ENCODE data around the gene SYT15.

- no peak for TF ChIP-seq POLR2A (IDR thresholded peaks at IDR 0.05; ENCODE audit: low read depth, low read length)
- no peak for TF ChIP-seq POLR2AphosphoS5 (IDR thresholded peaks at IDR 0.05; ENCODE audit: low read depth, low read length)
Observed at GRCh38 chr10:46556515-46557318, 22.2 kb upstream of the SYT15 start, which contains the start of gene GPRIN2.

Data from GM12892 (cell line).